Astrocyte (in vitro differentiated cells and primary cell): ENCODE results near the gene DAG1. TPM values are rescaled to one million over a fixed set of nuclear protein-coding genes. Genes with fewer than 3 reads are reported as not detected.

Experiments used
- DNase-seq: peaks from one replicate; pipeline ENCODE4 v3.0.0-alpha.2; 2010; ENCODE audit warnings: low read depth
- FAIRE-seq: peaks from 2 replicates; lab custom pipeline; 2011; peaks lifted over from hg19 to GRCh38; lab: Jason Lieb, UNC
- H2AFZ ChIP-seq: 2 replicates; pipeline ENCODE4 v1.6.0; 2012; ENCODE audit warnings: low read depth, low read length, inconsistent platforms
- H3K27ac ChIP-seq: 2 replicates; pipeline ENCODE4 v1.5.1; 2011; ENCODE audit warnings: low read depth, low read length, inconsistent platforms
- H3K27me3 ChIP-seq: 2 replicates; pipeline ENCODE4 v1.6.0; 2011; ENCODE audit warnings: low read length, inconsistent platforms; ENCODE audit not compliant: insufficient read depth
- H3K36me3 ChIP-seq: 2 replicates; pipeline ENCODE4 v1.5.1; 2011; ENCODE audit warnings: low read length, inconsistent platforms; ENCODE audit not compliant: insufficient read depth
- H3K4me1 ChIP-seq: 2 replicates; pipeline ENCODE4 v1.5.1; 2011; ENCODE audit warnings: low read length, inconsistent platforms; ENCODE audit not compliant: insufficient read depth
- H3K4me2 ChIP-seq: 2 replicates; pipeline ENCODE4 v1.6.0; 2012; ENCODE audit warnings: low read length, inconsistent platforms
- H3K4me3 ChIP-seq: 2 replicates; pipeline ENCODE4 v1.5.1; 2011; ENCODE audit warnings: low read depth, mild to moderate bottlenecking, low read length, inconsistent platforms; ENCODE audit not compliant: insufficient read depth
- H3K79me2 ChIP-seq: 2 replicates; pipeline ENCODE4 v1.6.0; 2012; ENCODE audit warnings: mild to moderate bottlenecking, low read length, inconsistent platforms; ENCODE audit not compliant: insufficient read depth
- H3K9ac ChIP-seq: 2 replicates; pipeline ENCODE4 v1.6.0; 2012; ENCODE audit warnings: mild to moderate bottlenecking, low read length, inconsistent platforms
- H3K9me3 ChIP-seq: 2 replicates; pipeline ENCODE4 v1.5.1; 2012; ENCODE audit warnings: low read depth, mild to moderate bottlenecking, low read length, inconsistent platforms; ENCODE audit not compliant: insufficient read depth
- H4K20me1 ChIP-seq: 2 replicates; pipeline ENCODE4 v1.6.0; 2012; ENCODE audit warnings: low read length, inconsistent platforms; ENCODE audit not compliant: insufficient read depth
- H3K27ac Mint-ChIP-seq: one replicate; pipeline ENCODE4 v1.8.0; 2021; ENCODE audit warnings: mild to moderate bottlenecking, mixed read lengths; ENCODE audit not compliant: unreplicated experiment
- H3K27me3 Mint-ChIP-seq: one replicate; pipeline ENCODE4 v1.8.0; 2021; ENCODE audit warnings: low read depth, mixed read lengths; ENCODE audit not compliant: unreplicated experiment
- H3K36me3 Mint-ChIP-seq: one replicate; pipeline ENCODE4 v1.8.0; 2021; ENCODE audit warnings: low read depth, mixed read lengths; ENCODE audit not compliant: unreplicated experiment
- H3K4me1 Mint-ChIP-seq: one replicate; pipeline ENCODE4 v1.8.0; 2021; ENCODE audit warnings: low read depth, mixed read lengths; ENCODE audit not compliant: unreplicated experiment
- H3K4me3 Mint-ChIP-seq: one replicate; pipeline ENCODE4 v1.8.0; 2021; ENCODE audit warnings: mild to moderate bottlenecking, moderate library complexity, mixed read lengths; ENCODE audit not compliant: unreplicated experiment
- H3K9me3 Mint-ChIP-seq: one replicate; pipeline ENCODE4 v1.8.0; 2021; ENCODE audit warnings: mild to moderate bottlenecking, mixed read lengths; ENCODE audit not compliant: unreplicated experiment
- EZH2 ChIP-seq: IDR thresholded peaks from 2 replicates; pipeline ENCODE4 v1.6.1; 2012; ENCODE audit warnings: mild to moderate bottlenecking, low read length, inconsistent platforms; ENCODE audit not compliant: insufficient read depth
- total RNA-seq: library from RNA; stranded (reverse); gene quantifications from 2 replicates; pipeline ENCODE4 v1.2.1, GENCODE V29; 2021
- TF ChIP-seq, protein P1 (sequence below): IDR thresholded peaks from 2 replicates; pipeline ENCODE4 v1.5.1; 2011; ENCODE audit warnings: low read depth, mild to moderate bottlenecking, inconsistent platforms, low read length, moderate library complexity; ENCODE audit not compliant: insufficient read depth

DAG1 gene
- total RNA-seq, 1 donor from 2014 or later = 84.3 TPM

DNA sequence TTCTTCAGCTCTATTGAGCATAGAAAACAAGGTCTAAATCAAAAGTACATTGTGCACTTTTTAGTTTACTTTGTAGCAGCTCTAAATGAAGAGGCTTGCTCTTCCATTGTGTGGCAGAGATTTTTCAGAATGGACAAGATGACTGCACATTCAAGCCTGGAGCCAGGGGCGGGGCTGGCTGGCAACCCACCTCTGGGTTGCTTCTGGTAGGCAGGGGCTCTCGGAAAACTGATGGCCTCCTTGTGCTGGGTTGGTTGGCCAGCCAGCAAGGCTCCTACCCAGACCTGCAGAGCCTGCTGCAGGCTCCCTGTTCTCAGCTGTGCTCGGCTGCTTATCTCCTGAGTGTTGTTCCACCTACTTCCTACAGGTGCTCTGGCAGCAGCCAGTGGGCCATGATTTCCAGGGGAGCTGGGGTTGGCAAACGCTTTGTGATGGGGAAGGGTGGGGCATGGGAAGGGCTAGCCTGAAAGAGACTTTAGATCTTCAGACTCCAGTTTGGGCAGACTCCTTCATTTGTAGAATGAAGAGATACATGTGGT lies 93.0 kb downstream of the DAG1 start:
- Histone ChIP-seq H3K27ac (no peak overlapping the region), H4K20me1 (no peaks in the 10 kb centered on the region), H3K9ac (no peak overlapping the region), H3K4me3 (no peak overlapping the region), H3K27me3 (peaks cover 7% of the 10 kb centered on the region), H3K4me1 (no peaks in the 10 kb centered on the region), H3K9me3 (no peaks in the 10 kb centered on the region), H3K79me2 (no peaks in the 10 kb centered on the region), H2AFZ (no peak overlapping the region), H3K4me2 (no peak overlapping the region), H3K36me3 (no peaks in the 10 kb centered on the region)
- Mint-ChIP-seq H3K27me3 (peaks cover 10% of the 10 kb centered on the region), H3K4me3 (no peak overlapping the region), H3K4me1 (no peaks in the 10 kb centered on the region), H3K27ac (no peak overlapping the region), H3K36me3 (no peaks in the 10 kb centered on the region), H3K9me3 (peaks cover 8% of the 10 kb centered on the region)
- DNase-seq (no peak), FAIRE-seq (no peak)
- TF ChIP-seq, protein P1, sequence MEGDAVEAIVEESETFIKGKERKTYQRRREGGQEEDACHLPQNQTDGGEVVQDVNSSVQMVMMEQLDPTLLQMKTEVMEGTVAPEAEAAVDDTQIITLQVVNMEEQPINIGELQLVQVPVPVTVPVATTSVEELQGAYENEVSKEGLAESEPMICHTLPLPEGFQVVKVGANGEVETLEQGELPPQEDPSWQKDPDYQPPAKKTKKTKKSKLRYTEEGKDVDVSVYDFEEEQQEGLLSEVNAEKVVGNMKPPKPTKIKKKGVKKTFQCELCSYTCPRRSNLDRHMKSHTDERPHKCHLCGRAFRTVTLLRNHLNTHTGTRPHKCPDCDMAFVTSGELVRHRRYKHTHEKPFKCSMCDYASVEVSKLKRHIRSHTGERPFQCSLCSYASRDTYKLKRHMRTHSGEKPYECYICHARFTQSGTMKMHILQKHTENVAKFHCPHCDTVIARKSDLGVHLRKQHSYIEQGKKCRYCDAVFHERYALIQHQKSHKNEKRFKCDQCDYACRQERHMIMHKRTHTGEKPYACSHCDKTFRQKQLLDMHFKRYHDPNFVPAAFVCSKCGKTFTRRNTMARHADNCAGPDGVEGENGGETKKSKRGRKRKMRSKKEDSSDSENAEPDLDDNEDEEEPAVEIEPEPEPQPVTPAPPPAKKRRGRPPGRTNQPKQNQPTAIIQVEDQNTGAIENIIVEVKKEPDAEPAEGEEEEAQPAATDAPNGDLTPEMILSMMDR = no peak
- TF ChIP-seq EZH2 = no peak

DNA sequence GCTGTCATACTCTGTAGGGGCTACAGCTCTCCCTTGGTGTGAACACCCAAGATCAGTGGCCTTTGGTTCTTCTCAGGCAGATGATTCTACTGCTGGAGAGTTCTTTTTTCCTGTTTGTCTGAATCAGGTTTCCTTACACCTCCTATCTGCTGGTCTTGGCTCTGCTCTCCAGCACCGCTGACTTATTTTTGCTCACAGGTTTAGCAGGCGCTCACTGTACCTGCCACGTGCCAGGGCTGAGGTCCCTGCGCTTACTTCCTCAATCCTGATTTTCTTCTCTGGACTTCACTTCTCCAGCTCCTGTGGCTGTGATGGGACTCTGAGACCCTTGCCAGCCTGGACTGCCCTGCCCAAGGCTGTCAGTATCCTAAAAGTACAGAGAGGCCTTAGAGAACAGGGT lies 93.7 kb downstream of the DAG1 start:
- FAIRE-seq = no peak
- no peaks in the 10 kb centered on the region for H3K9me3 ChIP-seq
- H3K36me3 ChIP-seq = no peaks in the 10 kb centered on the region
- Mint-ChIP-seq H3K27ac (peak overlapping the region; percentile 4), H3K36me3 (no peaks in the 10 kb centered on the region), H3K4me1 (no peaks in the 10 kb centered on the region), H3K4me3 (no peak overlapping the region), H3K27me3 (peaks cover 11% of the 10 kb centered on the region), H3K9me3 (peaks cover 5% of the 10 kb centered on the region)
- H3K4me3 ChIP-seq = no peak overlapping the region
- TF ChIP-seq EZH2 = no peak
- TF ChIP-seq, protein P1 = no peak
- H4K20me1 ChIP-seq = no peaks in the 10 kb centered on the region
- peaks cover 7% of the 10 kb centered on the region for H3K27me3 ChIP-seq
- H3K4me1 ChIP-seq = no peaks in the 10 kb centered on the region
- DNase-seq = no peak
- no peak overlapping the region for H3K27ac ChIP-seq
- no peaks in the 10 kb centered on the region for H3K79me2 ChIP-seq
- no peak overlapping the region for H3K4me2 ChIP-seq
- no peak overlapping the region for H2AFZ ChIP-seq
- no peak overlapping the region for H3K9ac ChIP-seq

GRCh38 chr3:49566312-49566711 lies 96.2 kb downstream of the DAG1 start:
- no peak overlapping the region for H3K4me2 ChIP-seq
- DNase-seq (peak; percentile 2), FAIRE-seq (no peak)
- no peaks in the 10 kb centered on the region for H3K4me1 ChIP-seq
- no peak overlapping the region for H3K4me3 Mint-ChIP-seq
- no peaks in the 10 kb centered on the region for H3K36me3 Mint-ChIP-seq
- H3K9me3 ChIP-seq = no peaks in the 10 kb centered on the region
- H3K4me1 Mint-ChIP-seq = no peaks in the 10 kb centered on the region
- no peaks in the 10 kb centered on the region for H3K79me2 ChIP-seq
- H3K9me3 Mint-ChIP-seq = peaks cover 3% of the 10 kb centered on the region
- H3K27ac Mint-ChIP-seq = no peak overlapping the region
- H3K27me3 Mint-ChIP-seq = peaks cover 15% of the 10 kb centered on the region
- H3K27ac ChIP-seq = no peak overlapping the region
- no peak overlapping the region for H3K4me3 ChIP-seq
- H2AFZ ChIP-seq = no peak overlapping the region
- H3K9ac ChIP-seq = no peak overlapping the region
- TF ChIP-seq, protein P1 = no peak
- TF ChIP-seq EZH2 = no peak
- H3K36me3 ChIP-seq = no peaks in the 10 kb centered on the region
- H4K20me1 ChIP-seq = no peaks in the 10 kb centered on the region
- no peaks in the 10 kb centered on the region for H3K27me3 ChIP-seq
